Measurements from ENCODE around the gene MUC5AC.
"Not testable (repeated sequence)": the region's sequence is repeated elsewhere in the genome, so short reads cannot be mapped to it uniquely, and the experiment has no call there.

MUC5AC gene

DNA sequence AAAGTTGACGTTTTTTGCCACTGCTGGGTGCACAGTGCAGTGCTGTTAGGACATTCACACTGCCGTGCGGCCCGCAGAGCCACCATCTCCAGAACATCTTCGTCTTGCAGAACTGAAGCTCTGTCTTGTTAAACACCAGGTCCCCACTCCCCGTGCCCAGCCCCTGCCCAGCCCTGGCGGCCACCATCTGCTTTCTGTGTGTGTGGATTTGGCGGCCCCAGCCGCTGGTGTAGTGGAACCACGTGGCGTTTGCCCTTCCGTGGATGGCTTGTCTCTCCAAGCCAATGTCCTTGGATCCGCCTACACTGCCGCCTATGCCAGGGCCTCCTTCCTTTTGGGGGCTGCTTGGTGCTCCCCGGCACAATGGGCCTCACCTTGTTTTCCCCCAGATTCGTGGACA, 8.2 kb upstream of the MUC5AC start:
- DNase-seq, result no peak

DNA sequence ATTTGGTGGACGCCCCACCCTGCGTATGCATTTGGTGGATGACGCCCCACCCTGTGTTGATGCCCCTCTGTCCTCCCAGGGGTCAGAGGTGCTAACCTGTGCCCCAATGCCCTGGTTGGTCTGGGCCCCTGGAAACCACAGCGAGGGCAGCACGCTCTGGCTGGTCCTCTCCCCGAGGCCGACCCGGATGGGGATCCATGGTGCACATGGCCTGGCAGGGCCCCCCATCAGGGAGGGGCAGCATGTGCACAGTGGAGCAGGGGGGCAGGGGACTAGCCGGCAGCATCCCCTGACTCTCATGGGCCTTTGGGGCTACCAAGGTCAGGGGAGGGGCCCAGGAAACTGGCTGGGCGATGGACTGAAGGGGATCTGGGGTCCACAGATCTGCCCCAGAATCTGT, 7.6 kb upstream of the MUC5AC start:
- DNase-seq, result no peak

DNA sequence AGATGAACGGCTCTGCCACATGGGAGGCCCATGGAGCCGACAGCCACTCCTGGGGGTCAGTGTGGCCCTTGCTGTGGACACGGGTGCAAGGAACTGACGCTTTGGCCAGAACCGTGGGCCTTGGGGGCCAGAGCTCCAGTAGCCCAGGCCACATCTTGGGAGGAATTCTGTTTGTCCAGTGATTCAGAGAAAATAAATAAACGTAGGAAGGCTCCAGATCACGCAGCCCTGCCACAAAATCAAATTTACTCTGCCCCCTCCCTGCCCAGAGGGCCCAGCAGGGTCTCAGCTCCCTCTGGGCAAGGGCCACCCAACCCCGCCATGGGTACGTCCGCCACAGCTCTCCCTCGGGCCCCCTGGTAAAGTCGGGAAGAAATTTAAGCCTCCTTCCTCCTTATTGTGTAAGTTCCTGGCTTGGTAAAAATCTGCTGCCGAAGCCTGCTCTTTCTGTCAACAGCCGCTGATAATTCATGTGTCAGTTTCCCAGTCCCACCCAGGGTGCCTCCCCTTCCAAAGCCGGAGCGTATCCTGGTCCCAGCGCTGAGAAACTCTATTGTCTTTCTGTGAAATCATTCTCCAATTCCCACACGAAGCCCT, 6.9 kb upstream of the MUC5AC start:
- no peak for DNase-seq

DNA sequence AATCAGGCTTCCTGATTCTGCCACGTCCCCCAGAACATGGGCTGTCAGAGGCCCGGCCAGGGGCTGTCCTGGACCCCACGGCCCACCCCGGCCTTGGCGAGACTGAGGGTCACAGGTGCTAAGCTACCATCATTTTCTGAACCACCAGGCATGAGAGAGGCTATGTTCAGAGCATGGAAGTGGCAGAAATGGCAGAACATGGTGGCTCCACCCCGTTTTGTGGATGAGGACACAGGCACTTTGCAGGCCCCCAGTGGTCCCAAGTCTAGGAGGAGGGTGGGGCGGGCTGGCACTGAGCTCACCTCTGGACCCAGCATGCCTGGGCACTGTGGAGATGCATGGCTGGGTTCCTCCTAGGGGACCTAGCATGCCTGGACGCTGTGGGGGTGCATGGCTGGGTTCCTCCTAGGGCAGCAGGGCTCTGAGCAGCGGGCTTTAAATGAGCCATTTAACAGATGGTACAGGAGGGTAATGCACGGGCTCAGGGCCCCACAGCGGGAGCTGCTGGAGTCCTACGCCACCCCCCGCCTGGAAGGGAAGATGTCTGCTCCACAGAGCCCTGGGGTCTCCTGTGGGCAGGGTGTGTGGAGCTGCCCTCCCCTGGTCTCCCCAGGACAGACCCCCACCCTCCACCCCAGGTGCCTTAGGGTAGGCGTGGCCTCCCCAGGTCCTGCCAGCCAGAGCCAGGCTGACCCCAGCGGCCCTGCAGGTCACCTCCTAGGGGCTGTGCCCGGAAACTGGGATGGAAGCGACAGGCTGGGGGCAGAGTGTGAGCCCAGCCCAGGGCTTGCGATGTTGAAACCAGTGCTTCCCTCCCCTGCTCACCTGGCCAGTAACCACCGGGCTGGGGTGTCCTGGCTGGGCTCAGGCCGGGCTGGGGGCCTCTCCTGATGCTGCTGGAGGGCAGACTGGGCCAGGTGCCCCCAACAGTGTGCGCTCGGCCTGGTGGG, 6.1 kb upstream of the MUC5AC start:
- no peak for DNase-seq

DNA sequence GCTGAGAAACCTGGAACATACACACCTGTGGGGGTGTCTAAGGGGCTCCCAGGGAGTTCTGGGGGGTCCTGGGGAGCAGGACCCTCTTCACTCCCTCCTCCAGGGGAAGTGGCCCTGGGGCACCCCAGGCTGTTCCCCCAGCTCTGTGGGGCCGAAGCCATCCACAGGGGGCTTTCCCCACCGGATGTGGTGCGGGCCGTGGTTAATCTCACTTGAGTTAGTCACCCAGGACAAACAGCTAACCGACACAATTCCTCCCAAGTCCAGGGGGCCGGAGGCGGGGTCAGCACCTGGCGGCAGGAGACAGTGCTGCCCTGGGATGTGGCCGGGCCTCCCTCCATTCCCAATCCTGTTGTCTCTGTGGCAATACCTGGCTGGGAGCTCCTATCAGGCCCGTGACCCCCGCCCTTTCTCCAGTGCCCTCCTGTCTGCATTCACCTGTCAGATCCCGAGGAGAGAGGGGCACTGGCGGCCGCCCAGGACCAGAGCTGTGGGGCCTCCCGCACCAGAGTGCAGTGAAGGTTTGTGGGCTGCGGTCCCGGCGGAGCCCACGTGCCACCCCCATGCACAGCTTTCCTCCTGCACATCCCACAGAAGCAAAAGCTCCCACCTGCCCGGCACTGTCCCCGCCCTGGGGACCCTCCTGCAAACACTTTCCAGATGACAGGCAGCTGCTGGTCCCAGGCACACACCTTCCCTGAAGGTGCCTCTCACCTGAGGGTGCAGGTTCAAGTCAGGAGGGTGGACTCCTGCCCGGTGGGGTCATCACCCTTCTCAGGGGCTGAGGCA, 5.2 kb upstream of the MUC5AC start:
- no peak for DNase-seq

DNA sequence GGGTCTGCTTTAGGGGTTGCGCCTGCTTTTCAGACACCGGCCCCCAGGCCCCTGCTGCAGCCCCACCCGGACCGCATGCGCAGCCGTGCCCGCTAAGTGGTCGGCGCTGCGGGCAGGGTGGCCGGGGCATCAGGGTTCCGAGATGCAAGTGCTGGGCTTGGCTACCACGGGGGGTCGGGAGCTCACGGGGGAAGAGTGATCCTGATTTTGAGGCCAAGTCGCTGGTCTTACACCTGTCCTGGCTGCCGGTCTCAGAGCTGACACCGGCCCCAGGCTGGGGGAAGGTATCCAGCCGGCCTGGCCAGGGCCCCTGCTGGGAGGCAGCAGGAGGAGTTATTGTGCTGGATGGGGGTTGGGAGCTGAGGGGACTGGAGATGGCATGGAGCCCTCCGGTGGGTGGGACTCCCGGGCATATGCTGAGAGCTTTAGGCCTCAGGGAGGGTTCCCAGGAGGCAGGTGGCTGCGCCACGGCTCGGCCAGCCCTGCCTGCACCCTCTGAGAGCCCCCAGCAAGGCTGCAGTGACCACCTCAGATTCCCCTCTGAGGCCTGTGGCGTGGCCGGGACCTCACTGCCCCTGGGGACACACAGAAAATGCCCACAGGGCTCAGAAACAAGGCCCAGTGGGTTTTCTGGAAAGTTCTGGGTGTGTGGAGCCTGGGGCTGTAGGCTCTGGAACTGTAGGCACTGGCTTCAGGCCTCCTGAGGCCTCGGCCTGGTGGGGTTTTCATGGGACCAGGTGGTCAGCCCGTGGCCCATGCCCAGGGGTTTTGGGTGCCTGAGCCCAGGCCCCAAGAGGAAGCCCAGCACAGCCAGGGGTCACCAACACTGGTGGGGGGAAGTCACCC, 4.4 kb upstream of the MUC5AC start:
- DNase-seq, result no peak

DNA sequence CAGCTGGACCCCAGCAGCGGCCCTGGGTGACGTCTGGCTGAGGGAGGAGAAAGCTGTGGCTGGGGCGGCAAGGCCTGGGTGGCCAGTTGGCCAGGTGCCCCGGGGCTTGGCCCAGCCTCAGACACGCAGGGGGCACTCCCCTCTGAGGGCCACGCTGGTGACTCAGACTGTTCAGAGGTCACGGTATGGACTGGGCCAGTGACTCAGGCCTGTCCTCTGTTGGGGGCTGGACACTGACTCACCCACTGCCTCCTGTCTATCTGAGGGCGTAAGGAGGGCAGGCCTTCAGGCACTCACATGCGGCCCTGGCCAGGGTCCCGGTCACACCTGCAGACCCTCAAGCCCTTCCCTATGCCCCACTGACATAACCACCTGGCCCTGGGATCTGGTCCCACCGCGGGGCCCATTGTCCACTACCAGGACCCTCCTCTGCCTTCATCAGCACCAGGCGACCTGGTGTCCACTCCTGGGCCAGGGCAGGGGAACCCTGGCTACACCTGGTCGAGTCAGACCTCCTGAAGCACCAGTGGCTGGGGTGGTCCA, 3.7 kb upstream of the MUC5AC start:
- DNase-seq, result peak; percentile 5 to 41

DNA sequence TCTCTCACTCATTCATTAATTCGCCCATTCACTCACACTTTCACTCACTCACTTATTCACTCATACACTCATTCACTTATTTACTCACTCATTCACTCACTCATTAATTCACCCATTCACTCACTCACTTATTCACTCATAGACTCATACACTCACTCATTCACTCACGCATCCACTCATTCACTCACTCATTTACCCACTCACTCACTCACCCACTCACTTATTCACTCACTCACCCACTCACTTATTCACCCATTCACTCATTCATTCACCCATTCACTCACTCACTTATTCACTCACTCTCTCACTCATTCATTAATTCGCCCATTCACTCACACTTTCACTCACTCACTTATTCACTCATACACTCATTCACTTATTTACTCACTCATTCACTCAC, 3.1 kb upstream of the MUC5AC start:
- DNase-seq, result not testable (repeated sequence)

DNA sequence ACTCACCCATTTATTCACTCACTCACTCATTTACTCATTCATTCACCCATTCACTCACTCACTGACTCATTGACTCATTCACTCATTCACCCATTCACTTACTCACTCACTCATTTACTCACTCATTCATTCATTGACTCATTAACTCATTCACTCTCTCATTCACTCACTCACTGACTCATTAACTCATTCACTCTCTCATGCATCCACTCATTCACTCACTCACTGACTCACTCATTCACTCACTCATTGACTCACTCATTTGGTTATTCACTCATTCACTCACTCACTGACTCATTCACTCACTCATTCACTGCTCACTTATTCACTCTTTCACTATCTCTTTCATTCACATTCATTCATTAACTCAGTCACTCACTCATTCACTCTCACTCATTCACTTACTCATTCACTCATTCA, 2.5 kb upstream of the MUC5AC start:
- no peak for DNase-seq

DNA sequence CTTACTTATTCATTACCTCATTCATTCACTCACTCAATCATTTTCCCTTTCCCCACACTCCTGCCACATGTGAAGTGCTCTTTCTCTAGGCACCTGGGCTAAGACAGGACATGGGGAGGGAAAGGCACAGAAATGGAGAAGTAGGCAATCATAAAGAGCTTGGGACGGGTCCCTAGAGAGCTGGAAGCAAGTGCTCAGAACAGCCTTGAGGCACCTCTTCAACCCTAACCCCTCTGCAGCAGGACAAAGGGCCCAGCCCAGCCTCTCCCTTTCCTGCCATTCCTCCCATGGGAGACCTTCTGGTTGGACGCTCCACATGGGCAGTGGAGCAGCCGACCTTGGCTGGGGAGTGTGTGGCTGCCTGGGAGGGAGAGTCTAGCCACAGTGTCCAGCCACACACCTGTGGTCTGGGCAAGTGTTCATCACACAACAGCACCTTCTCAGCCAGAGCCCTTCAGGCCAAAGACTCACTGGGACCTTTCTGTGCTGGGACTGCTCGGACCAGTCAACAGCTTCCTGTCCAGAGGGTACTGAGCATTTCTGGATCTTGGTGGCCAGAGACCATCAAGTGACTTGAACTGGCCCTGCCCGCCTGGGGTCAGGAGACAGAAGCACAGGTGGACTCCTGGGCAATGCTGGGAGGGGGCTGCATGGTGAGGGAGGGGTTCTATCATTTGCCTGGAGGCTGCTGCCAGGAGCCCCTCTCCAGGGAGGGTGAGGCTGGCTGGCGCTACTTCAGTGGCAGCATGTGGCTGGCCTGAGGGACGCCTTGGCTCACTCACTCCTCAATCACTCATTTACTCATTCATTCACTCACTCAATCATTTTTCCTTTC, 1.0 kb upstream of the MUC5AC start:
- no peak for DNase-seq

DNA sequence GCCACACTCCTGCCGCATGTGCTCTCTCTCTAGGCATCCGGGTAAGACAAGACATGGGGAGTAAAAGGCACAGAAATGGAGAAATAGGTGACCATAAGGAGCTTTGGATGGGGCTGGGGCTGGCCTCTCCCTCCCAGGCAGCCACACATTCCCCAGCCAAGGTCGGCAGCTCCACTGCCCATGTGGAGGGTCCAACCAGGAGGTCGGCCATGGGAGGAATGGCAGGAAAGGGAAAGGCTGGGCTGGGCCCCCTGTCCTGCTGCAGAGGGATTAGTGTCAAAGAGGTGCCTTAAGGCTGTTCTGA, 460 bp upstream of the MUC5AC start:
- no peak for DNase-seq

DNA sequence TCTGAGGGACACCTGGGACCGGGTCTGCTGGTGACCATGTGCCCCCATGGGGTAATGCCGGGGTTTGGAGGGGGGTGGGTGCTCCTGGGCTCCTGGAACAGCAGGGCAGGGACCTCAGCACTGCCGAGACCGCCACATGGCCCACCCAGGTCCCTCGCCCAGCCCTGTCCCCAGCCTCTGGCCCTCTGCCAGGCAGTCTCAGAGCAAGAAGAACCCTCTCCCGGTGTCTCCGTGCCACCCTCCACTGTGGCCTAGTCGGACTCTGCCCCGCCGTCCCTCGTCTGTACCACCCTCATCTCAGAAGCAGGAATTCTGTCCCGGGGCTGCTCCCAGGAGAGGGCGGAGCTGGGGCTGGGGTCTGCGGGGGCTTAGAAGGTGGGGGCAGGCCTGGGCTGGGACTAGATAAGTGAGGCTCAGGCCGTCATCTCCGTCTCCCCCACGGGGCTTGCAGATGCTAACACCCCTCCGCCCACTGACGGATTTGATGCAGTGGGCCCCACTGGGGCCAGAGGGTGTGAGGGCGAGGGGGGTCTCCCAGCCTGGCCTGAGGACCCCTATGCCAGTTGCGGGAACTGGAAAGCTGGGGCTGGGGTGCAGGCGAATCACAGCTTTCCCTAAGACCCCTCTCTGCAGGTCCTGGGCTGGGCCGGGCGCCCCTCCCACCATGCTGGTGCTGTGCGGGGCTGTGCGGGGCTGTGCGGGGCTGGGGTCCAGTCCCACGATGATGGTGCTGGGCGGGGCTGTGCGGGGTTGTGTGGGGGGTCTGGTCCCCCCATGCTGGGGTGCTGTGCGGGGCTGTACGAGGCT, 1.1 kb downstream of the MUC5AC start:
- DNase-seq, result no peak

DNA sequence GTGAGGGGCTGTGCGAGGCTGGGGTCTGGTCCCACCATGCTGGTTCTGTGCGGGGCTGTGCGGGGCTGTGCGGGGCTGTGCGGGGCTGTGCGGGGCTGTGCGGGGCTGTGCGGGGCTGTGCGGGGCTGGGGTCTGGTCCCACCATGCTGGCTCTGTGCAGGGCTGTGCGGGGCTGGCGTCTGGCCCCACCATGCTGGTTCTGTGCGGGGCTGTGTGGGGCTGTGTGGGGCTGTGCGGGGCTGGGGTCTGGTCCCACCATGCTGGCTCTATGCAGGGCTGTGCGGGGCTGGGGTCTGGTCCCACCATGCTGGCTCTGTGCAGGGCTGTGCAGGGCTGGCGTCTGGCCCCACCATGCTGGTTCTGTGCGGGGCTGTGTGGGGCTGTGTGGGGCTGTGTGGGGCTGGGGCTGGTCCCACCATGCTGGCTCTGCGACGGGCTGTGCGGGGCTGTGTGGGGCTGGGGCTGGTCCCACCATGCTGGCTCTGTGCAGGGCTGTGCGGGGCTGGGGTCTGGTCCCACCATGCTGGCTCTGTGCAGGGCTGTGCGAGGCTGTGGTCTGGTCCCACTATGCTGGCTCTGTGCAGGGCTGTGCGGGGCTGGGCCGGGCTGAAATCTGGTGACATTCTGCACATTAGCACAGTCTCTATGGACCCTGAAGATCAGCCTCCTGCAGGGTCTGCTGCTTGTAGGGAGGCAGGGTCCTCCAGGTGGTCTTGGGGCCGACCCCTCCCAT, 1.9 kb downstream of the MUC5AC start:
- not testable (repeated sequence) for DNase-seq

DNA sequence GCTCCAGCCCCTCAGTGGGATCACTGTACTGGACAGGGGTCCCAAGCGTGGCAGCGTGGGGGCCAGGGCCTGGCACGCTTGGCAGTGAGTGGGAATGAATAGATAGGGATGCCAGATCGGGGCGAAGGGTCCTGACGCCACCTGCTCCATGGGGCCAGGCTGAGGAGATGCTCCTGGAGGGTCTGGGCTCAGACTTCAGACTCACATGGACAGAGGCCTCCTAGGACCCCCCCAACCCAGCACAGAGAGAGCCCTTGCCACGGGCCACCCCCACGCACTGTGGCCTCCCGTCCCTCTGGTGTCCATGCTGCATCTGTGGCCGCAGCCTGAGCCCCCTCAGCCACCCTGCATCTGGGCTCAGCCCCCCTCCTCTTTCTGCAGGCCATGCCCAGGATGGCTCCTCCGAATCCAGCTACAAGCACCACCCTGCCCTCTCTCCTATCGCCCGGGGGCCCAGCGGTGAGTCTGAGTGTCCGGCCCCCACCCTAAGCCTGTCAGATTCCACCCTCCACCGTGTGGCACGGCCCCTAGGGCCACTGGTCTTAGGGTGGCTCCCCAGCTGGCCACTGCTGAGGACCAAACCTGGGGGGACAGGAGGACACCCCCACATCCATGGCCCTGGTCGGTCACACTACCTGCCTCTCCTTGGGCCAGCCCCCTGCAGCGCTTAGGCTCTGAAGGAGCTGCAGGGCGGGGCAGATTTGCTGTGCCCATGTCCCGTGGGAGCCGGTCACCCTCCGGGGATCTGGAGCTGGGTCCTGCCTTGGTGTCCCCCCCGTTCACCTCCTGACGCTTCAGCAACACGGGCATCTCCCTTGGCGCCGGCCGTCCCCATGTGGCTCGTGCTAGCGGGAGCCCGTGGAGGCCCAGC, 2.7 kb downstream of the MUC5AC start:
- no peak for DNase-seq

DNA sequence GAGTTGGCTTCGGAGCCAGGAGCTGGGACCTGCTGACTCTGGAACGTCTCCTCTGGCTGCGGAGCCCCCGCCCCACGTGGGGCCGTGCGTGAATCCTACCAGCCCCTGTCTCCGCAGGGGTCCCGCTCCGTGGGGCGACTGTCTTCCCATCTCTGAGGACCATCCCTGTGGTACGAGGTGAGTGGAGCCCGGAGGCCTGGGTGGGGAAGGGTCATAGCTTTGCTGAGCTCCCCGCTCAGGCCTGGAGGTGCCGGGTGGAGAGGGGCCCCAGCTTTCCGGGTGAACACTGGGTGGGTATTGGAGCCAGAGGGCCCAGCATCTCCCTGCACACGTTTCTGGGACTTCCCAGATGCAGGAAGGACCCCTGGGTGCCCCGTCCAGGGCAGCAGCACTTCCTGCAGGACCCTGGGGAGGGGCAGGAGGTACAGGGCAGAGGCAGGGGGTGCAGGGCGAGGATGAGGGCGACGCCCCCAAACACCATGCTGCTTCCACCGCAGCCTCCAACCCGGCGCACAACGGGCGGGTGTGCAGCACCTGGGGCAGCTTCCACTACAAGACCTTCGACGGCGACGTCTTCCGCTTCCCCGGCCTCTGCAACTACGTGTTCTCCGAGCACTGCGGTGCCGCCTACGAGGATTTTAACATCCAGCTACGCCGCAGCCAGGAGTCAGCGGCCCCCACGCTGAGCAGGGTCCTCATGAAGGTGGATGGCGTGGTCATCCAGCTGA, 3.8 kb downstream of the MUC5AC start:
- no peak for DNase-seq

DNA sequence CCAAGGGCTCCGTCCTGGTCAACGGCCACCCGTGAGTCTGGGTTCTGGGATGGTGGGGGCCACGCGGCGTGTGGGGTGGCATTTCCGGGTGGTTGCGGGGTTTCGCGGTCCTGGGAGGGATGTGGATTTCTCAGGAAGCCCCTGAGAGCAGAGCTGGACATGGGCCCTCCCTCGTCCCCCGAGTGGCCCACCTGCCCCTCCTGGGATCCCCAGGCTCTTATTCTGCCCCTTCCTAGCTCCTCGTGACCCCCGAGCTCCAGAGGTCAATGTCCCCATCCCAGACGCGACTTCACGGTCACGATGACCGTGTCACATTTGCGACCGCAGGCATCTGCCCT, 4.4 kb downstream of the MUC5AC start:
- no peak for DNase-seq

DNA sequence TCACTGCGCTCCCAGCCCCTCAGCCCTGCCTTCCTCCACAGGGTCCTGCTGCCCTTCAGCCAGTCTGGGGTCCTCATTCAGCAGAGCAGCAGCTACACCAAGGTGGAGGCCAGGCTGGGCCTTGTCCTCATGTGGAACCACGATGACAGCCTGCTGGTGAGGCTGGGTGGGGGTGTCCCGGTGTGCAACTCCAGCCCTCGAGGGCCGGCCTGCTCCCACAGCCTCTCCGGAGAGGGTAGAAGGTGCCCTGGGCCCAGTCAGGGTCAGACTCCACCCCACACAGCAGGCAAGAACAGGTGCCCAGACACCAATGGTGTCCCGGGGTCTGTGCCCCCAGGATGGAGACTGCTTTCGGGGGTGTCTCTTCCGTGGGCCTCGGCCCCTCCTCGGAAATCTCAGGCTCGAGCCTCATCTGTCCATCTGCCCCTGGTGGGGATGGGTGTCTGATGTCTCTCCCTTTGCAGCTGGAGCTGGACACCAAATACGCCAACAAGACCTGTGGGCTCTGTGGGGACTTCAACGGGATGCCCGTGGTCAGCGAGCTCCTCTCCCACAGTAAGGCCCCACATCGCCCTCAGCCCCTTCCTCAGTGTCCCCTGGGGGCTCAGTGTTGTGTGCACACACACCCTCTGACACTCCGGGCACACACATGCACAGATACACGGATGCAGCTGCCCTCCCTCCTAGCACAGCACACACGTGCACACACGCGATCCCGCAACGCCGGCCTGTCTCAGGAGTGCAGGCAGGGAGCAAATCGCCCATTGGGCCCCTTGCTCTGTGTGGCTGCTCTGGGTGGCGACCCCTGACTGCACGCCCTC, 4.9 kb downstream of the MUC5AC start:
- no peak for DNase-seq
